ENCODE results near the gene C1orf35. TPM values are rescaled to one million over a fixed set of nuclear protein-coding genes. Genes with fewer than 3 reads are reported as not detected.

Gene C1orf35
- total RNA-seq, 1 donor from 2014 or later, result 17.1 TPM

Other genes with a start within 250 kb of the C1orf35 start
- gene WNT9A, start 155.4 kb downstream of the C1orf35 start, total RNA-seq, result 4.2 and 7.3 TPM in 2 replicates
- gene WNT3A, start 96.3 kb downstream of the C1orf35 start, total RNA-seq, result not detected in 2 replicates
- 240 and 297 TPM in 2 replicates for gene ARF1, start 20.6 kb downstream of the C1orf35 start, total RNA-seq
- gene MRPL55, start 6.0 kb upstream of the C1orf35 start, total RNA-seq, result 43.2 and 87.7 TPM in 2 replicates
- gene GUK1, start 37.0 kb upstream of the C1orf35 start, total RNA-seq, result 519 and 695 TPM in 2 replicates
- gene GJC2, start 46.6 kb upstream of the C1orf35 start, total RNA-seq, result 2.9 and 5.5 TPM in 2 replicates
- gene IBA57, start 62.5 kb upstream of the C1orf35 start, total RNA-seq, result 2.0 and 2.6 TPM in 2 replicates
- gene OBSCN, start 104.7 kb upstream of the C1orf35 start, total RNA-seq, result 6.3 and 7.6 TPM in 2 replicates

All from bronchial epithelial cell (primary cell).